Panc1 (cell line): ENCODE data around the gene PIK3R5. TPM values are rescaled to one million over a fixed set of nuclear protein-coding genes. Genes with fewer than 3 reads are reported as not detected.

ENCODE experiments used
- ATAC-seq: fragments of 200-7000 bp; cut with Tn5 transposase; 2 replicates; pipeline ENCODE4 v1.9.1; 2020; ENCODE audit warnings: mild to moderate bottlenecking, moderate library complexity
- BruUV-seq: library from RNA; stranded (reverse); fragments of 400-500 nt; replicated peaks from 2 replicates; lab custom pipeline; 2021; lab: Mats Ljungman, UMichigan
- CTCF ChIA-PET: fragments of 300-600 bp; sonication (Branson Sonifier 250); formaldehyde crosslinking; loops from one replicate; lab custom pipeline; 2022; ENCODE audit warnings: antibody characterized with exemption; lab: Charles Lee
- POLR2A ChIA-PET: fragments of 300-600 bp; sonication (Branson Sonifier 250); formaldehyde crosslinking; loops from one replicate; lab custom pipeline; 2022; ENCODE audit warnings: antibody characterized with exemption; lab: Charles Lee
- DNase-seq: peaks from one replicate; pipeline ENCODE4 v3.0.0-alpha.2; 2010; ENCODE audit warnings: low read depth, low spot score
- H3K27ac ChIP-seq: 2 replicates; pipeline ENCODE4 v1.5.1; 2011; ENCODE audit warnings: mild to moderate bottlenecking, low read length, inconsistent platforms
- H3K27me3 ChIP-seq: fragments of 200-500 bp; sonication (Bioruptor generic); 2 replicates; pipeline ENCODE4 v1.6.0; 2014; ENCODE audit warnings: low read length, inconsistent platforms; ENCODE audit not compliant: control insufficient read depth, insufficient read depth
- H3K36me3 ChIP-seq: fragments of 200-500 bp; sonication (Bioruptor generic); 2 replicates; pipeline ENCODE4 v1.5.1; 2014; ENCODE audit warnings: inconsistent platforms, mild to moderate bottlenecking, low read length, moderate library complexity; ENCODE audit not compliant: control insufficient read depth, insufficient read depth
- H3K4me1 ChIP-seq: 2 replicates; pipeline ENCODE4 v1.5.1; 2011; ENCODE audit warnings: inconsistent platforms, mild to moderate bottlenecking, low read length, moderate library complexity; ENCODE audit not compliant: control insufficient read depth, insufficient read depth
- H3K4me3 ChIP-seq, 2 experiments: 2 replicates each; pipeline ENCODE4 v1.5.1; 2011 to 2012; ENCODE audit warnings: low read depth in 2 of 2, low read length in 2 of 2, mild to moderate bottlenecking in 2 of 2, inconsistent platforms in 1 of 2, moderate library complexity in 1 of 2
- H3K9me3 ChIP-seq: fragments of 200-500 bp; sonication (Bioruptor generic); 2 replicates; pipeline ENCODE4 v1.5.1; 2014; ENCODE audit warnings: low read depth, mild to moderate bottlenecking, inconsistent platforms, low read length, moderate library complexity; ENCODE audit not compliant: control insufficient read depth, insufficient read depth
- CTCF ChIP-seq: fragments of 450-650 bp; IDR thresholded peaks from 2 replicates; pipeline ENCODE4 v1.5.1; 2017; ENCODE audit warnings: mild to moderate bottlenecking
- POLR2AphosphoS5 ChIP-seq: IDR thresholded peaks from 2 replicates; pipeline ENCODE4 v1.6.1; 2012; ENCODE audit warnings: mild to moderate bottlenecking, low read depth, low read length, moderate library complexity
- REST ChIP-seq, 2 experiments: IDR thresholded peaks; 2 replicates each; pipeline ENCODE4 v1.6.1; 2011 to 2012; ENCODE audit warnings: low read depth in 2 of 2, control low read depth in 1 of 2, low read length in 1 of 2, mild to moderate bottlenecking in 1 of 2, moderate library complexity in 1 of 2; ENCODE audit not compliant: insufficient read depth in 1 of 2
- SIN3A ChIP-seq: IDR thresholded peaks from 2 replicates; pipeline ENCODE4 v1.6.1; 2012; ENCODE audit warnings: low read depth, mild to moderate bottlenecking, low read length, moderate library complexity, borderline replicate concordance; ENCODE audit not compliant: insufficient read depth
- TCF7L2 ChIP-seq: IDR thresholded peaks from 2 replicates; pipeline ENCODE4 v1.6.1; 2011; ENCODE audit warnings: mild to moderate bottlenecking, low read depth, low read length, inconsistent platforms
- in situ Hi-C: cut with HindIII; loops from 2 replicates; pipeline ENCODE4 v1.10.0; 2016; ENCODE audit warnings: low sequenced_read_pairs, low pct_unique_long_range_greater_than_20kb
- intact Hi-C: fragments of 100-400 bp; cut with micrococcal nuclease; formaldehyde crosslinking; loops from one replicate; pipeline ENCODE4 v1.10.0; 2022; ENCODE audit not compliant: unreplicated experiment
- total RNA-seq: library from RNA; stranded (reverse); gene quantifications from one replicate; pipeline ENCODE4 v1.2.1, GENCODE V29; 2021; ENCODE audit not compliant: unreplicated experiment

The PIK3R5 gene
- total RNA-seq, 1 experiment from 2014 or later, result 0.15 TPM

DNA sequence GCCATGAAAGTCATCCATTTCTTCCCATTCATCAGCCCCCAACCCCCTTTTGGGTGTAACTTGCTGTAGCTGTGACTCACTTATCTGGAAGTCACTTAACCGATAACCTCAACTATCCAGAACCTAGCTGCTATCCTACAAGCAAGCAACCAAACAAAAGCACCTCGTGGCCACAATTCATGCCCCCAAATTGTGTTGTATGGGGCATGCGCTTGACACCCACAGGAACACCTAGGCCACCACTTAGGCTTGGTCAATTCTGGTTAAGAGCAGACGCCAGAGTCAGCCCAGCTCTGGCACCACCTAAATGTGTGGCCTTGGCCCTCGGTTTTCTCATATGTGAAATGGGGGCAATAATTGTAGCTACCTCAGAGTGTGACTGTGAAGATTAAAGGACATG is 3.7 kb downstream of the PIK3R5 start:
- DNase-seq (no peak), ATAC-seq (no peak)
- in situ Hi-C loops, result no loop called here
- CTCF ChIA-PET, result no interaction called here
- Histone ChIP-seq H3K27ac (no peak overlapping the region), H3K36me3 (no peaks in the 10 kb centered on the region), H3K9me3 (no peaks in the 10 kb centered on the region), H3K4me3 (no peak overlapping the region), H3K4me1 (no peaks in the 10 kb centered on the region), H3K27me3 (peaks cover 5% of the 10 kb centered on the region)
- no peak for TF ChIP-seq REST (IDR thresholded peaks at IDR 0.05; ENCODE audit: insufficient read depth in 1 of 2, low read depth in 2 of 2, low read length in 1 of 2)
- TF ChIP-seq TCF7L2, result no peak
- POLR2A ChIA-PET, result no interaction called here
- BruUV-seq, result no TSS peak
- intact Hi-C loops, result no loop called here

DNA sequence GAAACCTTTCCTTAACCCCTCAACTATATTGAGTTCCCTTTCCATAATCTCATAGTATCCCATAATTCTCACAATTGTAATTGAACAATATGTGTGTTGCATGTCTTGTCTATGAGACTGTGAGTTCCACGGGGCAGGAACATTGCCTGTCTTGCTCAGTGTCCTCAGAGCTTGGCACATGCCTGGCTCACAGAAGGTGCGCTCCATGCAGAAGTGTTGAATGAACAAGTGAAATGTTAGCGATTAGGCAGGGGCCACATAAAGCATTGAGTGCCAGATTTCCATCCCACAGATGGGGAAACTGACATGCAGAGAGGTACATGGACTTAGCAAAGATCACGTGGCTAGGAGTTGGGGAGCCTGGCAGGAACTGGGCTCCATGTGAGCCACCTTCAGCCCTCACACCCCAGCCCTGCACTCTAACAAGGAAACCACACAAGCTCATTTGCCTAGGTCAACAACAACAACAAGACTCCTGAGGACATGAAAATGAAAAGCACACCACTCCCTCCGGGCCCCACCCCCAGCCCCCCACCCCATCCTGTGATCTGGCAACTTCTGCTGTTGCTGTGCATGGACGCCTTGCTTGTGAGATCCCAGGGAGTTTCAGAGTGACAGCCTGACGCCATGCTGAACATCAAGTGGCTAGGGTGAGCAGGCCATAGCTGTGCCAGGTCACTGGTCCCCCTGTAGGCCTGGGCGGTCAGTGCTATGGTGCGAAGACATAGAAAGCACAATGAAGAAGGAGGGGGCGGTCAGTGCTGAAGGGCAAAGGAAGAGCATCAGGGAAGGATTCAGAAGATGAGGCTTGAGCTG is 5.0 kb downstream of the PIK3R5 start:
- in situ Hi-C loops (no loop called here), intact Hi-C loops (no loop called here)
- no peak overlapping the region for H3K27ac ChIP-seq
- no peaks in the 10 kb centered on the region for H3K9me3 ChIP-seq
- no peak overlapping the region for H3K4me3 ChIP-seq
- no peaks in the 10 kb centered on the region for H3K4me1 ChIP-seq
- CTCF ChIA-PET, result no interaction called here
- POLR2A ChIA-PET, result no interaction called here
- H3K36me3 ChIP-seq, result no peaks in the 10 kb centered on the region
- peaks cover 5% of the 10 kb centered on the region for H3K27me3 ChIP-seq
- no TSS peak for BruUV-seq
- ATAC-seq, result no peak
- TF ChIP-seq CTCF (no peak), SIN3A (no peak), TCF7L2 (no peak), REST (IDR thresholded peaks at IDR 0.05; ENCODE audit: insufficient read depth in 1 of 2, low read depth in 2 of 2, low read length in 1 of 2) (no peak), POLR2AphosphoS5 (no peak)
- no peak for DNase-seq
